HG03103 (cell line): ENCODE data around the gene SFT2D2.

Experiments used
- ATAC-seq: cut with Tn5 transposase; IDR thresholded peaks from one replicate; pipeline ENCODE4 v1.9.1; 2021; ENCODE audit warnings: low read depth; ENCODE audit not compliant: unreplicated experiment

Gene SFT2D2

GRCh38 chr1:168263130-168263529 is 37.3 kb downstream of the SFT2D2 start:
- no peak for ATAC-seq

GRCh38 chr1:168264296-168264695 is 38.5 kb downstream of the SFT2D2 start:
- ATAC-seq = no peak

- no peak for ATAC-seq
Measured at GRCh38 chr1:168265596-168265995, 39.8 kb downstream of the SFT2D2 start.

GRCh38 chr1:168266644-168267186 is 40.9 kb downstream of the SFT2D2 start:
- ATAC-seq = no peak

- ATAC-seq = no peak
Measured at GRCh38 chr1:168271636-168272035, 45.8 kb downstream of the SFT2D2 start.

GRCh38 chr1:168273575-168273974 is 47.8 kb downstream of the SFT2D2 start:
- no peak for ATAC-seq

- no peak for ATAC-seq
Measured at GRCh38 chr1:168279253-168279652, 53.4 kb downstream of the SFT2D2 start.

- no peak for ATAC-seq
Measured at GRCh38 chr1:168280296-168280927, 54.6 kb downstream of the SFT2D2 start, which contains the start of gene TBX19. Gene TBX19 (plus strand): TSS chr1:168280877. CDS start chr1:168281091, 214 bp downstream.

- ATAC-seq = no peak
Measured at GRCh38 chr1:168281603-168282325, 56.0 kb downstream of the SFT2D2 start.

- ATAC-seq = no peak
Measured at GRCh38 chr1:168285521-168285790, 59.7 kb downstream of the SFT2D2 start.

- ATAC-seq = no peak
Measured at GRCh38 chr1:168285971-168286927, 60.4 kb downstream of the SFT2D2 start.

- no peak for ATAC-seq
Measured at GRCh38 chr1:168287237-168287664, 61.4 kb downstream of the SFT2D2 start.

- ATAC-seq = no peak
Measured at GRCh38 chr1:168288311-168289052, 62.7 kb downstream of the SFT2D2 start.

- ATAC-seq = no peak
Measured at GRCh38 chr1:168291222-168291837, 65.5 kb downstream of the SFT2D2 start.

GRCh38 chr1:168293356-168293755 is 67.6 kb downstream of the SFT2D2 start:
- no peak for ATAC-seq

- ATAC-seq = no peak
Measured at GRCh38 chr1:168295411-168296114, 69.8 kb downstream of the SFT2D2 start.

GRCh38 chr1:168297019-168297730 is 71.4 kb downstream of the SFT2D2 start:
- no peak for ATAC-seq

GRCh38 chr1:168298446-168298845 is 72.6 kb downstream of the SFT2D2 start:
- ATAC-seq = no peak

- ATAC-seq = no peak
Measured at GRCh38 chr1:168300626-168301025, 74.8 kb downstream of the SFT2D2 start.
